Stimulated activated CD4-positive, alpha-beta T cell treated with anti-CD3 and anti-CD28 coated beads, Interleukin-1b, Interleukin-23, amount 100 ng/mL, for 4 hours (primary cell): ENCODE data around the gene MIGA1.
"Not testable (repeated sequence)": the region's sequence is repeated elsewhere in the genome, so short reads cannot be mapped to it uniquely, and the experiment has no call there.

ENCODE experiments used
- DNase-seq, 2 donors: peaks; one replicate each; pipeline ENCODE4 v3.0.0-alpha.2; 2020; ENCODE audit warnings: low read depth in 2 of 2

The MIGA1 gene

GRCh38 chr1:77906019-77906545 lies 126.6 kb downstream of the MIGA1 start:
- DNase-seq: no peak

GRCh38 chr1:77906624-77907023 lies 127.2 kb downstream of the MIGA1 start:
- DNase-seq: no peak

GRCh38 chr1:77910116-77910515 lies 130.7 kb downstream of the MIGA1 start:
- DNase-seq: no peak

- DNase-seq: not testable (repeated sequence)
These were observed 139.5 kb downstream of the MIGA1 start for GRCh38 chr1:77918918-77919317.

GRCh38 chr1:77925518-77925917 lies 146.1 kb downstream of the MIGA1 start:
- no peak for DNase-seq

- no peak for DNase-seq
These were observed 146.5 kb downstream of the MIGA1 start for GRCh38 chr1:77925956-77926355.

GRCh38 chr1:77926561-77927357 lies 147.3 kb downstream of the MIGA1 start:
- DNase-seq: no peak

- no peak for DNase-seq
These were observed 148.0 kb downstream of the MIGA1 start for GRCh38 chr1:77927414-77927813.
